Erythroblast (primary cell): ENCODE measurements around the gene GNB4.

Source experiments
- GATA1 ChIP-seq: IDR thresholded peaks from 2 replicates; pipeline ENCODE4 v1.6.1; 2011; ENCODE audit warnings: low read depth, mild to moderate bottlenecking, control low read depth, low read length, moderate library complexity
- POLR2A ChIP-seq: IDR thresholded peaks from 2 replicates; pipeline ENCODE4 v1.6.1; 2011; ENCODE audit warnings: mild to moderate bottlenecking, low read length

DNA sequence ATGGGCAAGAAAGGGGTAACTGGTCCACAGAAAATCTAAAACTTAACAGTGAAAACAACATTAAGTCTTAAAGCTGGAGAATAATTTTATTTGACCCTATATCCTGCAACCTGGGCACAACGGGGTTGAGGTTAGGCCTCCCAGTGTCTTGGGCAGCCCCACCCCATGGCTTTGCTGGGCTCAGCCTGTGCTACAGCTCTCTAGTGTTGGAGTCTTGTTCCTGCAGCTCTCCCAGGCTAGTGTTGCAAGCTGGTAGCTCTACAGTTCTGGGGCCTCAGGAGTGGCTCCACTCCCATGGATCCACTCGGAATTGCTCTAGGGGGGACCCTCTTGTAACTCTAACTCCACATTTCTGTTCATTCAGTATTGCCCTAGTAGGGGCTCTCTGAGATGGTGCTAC, 24.9 kb upstream of the GNB4 start:
- TF ChIP-seq POLR2A: no peak
- no peak for TF ChIP-seq GATA1
